ENCODE data around the gene AK8.

DNA sequence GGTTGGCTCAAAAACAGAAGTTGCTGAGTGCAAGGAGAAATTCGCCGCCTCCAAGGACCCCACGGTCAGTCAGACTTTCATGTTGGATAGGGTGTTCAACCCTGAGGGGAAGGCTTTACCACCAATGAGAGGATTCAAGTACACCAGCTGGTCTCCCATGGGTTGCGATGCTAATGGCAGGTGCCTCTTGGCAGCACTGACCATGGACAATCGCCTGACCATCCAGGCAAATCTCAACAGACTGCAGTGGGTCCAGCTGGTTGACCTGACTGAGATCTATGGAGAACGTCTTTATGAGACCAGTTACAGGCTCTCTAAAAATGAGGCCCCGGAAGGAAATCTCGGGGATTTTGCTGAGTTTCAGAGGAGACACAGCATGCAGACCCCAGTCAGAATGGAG lies 200.1 kb downstream of the AK8 start:
- TF ChIP-seq CTCF (IDR thresholded peaks at IDR 0.05) (no peak), POLR2A (IDR thresholded peaks at IDR 0.05) (no peak)
